K562 (cell line): ENCODE measurements around the gene NINL. TPM values are rescaled to one million over a fixed set of nuclear protein-coding genes. Genes with fewer than 3 reads are reported as not detected.

Experiments used
- CREB1 ChIP-seq, 2 experiments: sonication (generic) in 1 of 2; formaldehyde crosslinking in 1 of 2; IDR thresholded peaks; 2 replicates each; pipeline versions ENCODE4 v1.6.1 to v1.8.0; 2012 to 2022; ENCODE audit warnings: inconsistent platforms in 1 of 2, mild to moderate bottlenecking in 1 of 2, missing genetic modification reagents in 1 of 2, moderate library complexity in 1 of 2
- GTF2F1 ChIP-seq: IDR thresholded peaks from 2 replicates; pipeline ENCODE4 v1.6.1; 2011; ENCODE audit warnings: low read depth, low read length, improper control_type of control experiment
- NELFE ChIP-seq: IDR thresholded peaks from 2 replicates; pipeline ENCODE4 v1.6.1; 2011; ENCODE audit warnings: mild to moderate bottlenecking; ENCODE audit not compliant: insufficient read depth, insufficient read length
- NR1H2 ChIP-seq: sonication (generic); formaldehyde crosslinking; IDR thresholded peaks from 2 replicates; pipeline ENCODE4 v1.4.0; 2020; ENCODE audit warnings: mild to moderate bottlenecking, missing genetic modification reagents
- PHF21A ChIP-seq: fragments of 450-650 bp; IDR thresholded peaks from 2 replicates; pipeline ENCODE4 v1.6.1; 2017; ENCODE audit warnings: low read depth, borderline replicate concordance
- RBM25 ChIP-seq: fragments of 200-400 bp; formaldehyde crosslinking; IDR thresholded peaks from 2 replicates; pipeline ENCODE4 v1.6.1; 2018; ENCODE audit warnings: low read length, low read depth, moderate library complexity; ENCODE audit not compliant: severe bottlenecking
- RFX7 ChIP-seq: fragments of 250-450 bp; sonication (Bioruptor Pico); IDR thresholded peaks from 2 replicates; pipeline ENCODE4 v1.5.1; 2021; ENCODE audit warnings: mild to moderate bottlenecking
- ZNF561 ChIP-seq: fragments of 450-650 bp; formaldehyde crosslinking; conservative IDR thresholded peaks from 2 replicates; pipeline ENCODE4 v1.4.0; 2020; ENCODE audit warnings: mild to moderate bottlenecking, moderate library complexity
- ZNF778 ChIP-seq: fragments of 450-650 bp; formaldehyde crosslinking; IDR thresholded peaks from 2 replicates; pipeline ENCODE4 v1.4.0; 2020; ENCODE audit warnings: mild to moderate bottlenecking, moderate library complexity
- polyA plus RNA-seq, 8 experiments: library from polyadenylated mRNA; depleted of rRNA in 4 of 8; stranded (reverse) in 5 of 8; unstranded in 3 of 8; fragments of >200 nt; fragmentation: Nextera tagmentation in 2 of 8; fragmentation: Illumina TruSeq in 1 of 8; extraction: Ambion mirVana in 2 of 8; extraction: Trizol in 1 of 8; gene quantifications; 2 replicates each; pipeline versions ENCODE4 v1.2.1 to v1.2.3, GENCODE V29; 2011 to 2014; ENCODE audit warnings: inconsistent platforms in 1 of 8, missing spikeins in 1 of 8
- total RNA-seq, 7 experiments: library from RNA; depleted of rRNA in 6 of 7; stranded (reverse); fragments of >200 nt in 6 of 7; fragmentation: Illumina TruSeq in 2 of 7; extraction: Trizol in 2 of 7; gene quantifications; 2 replicates each; pipeline versions ENCODE4 v1.2.1 to v1.2.3, GENCODE V29; 2011 to 2021; ENCODE audit warnings: low replicate concordance in 1 of 7
- TF ChIP-seq, protein P1 (sequence below): fragments of 200-600 bp; sonication (generic); IDR thresholded peaks from one replicate; pipeline ENCODE4 v1.6.1; 2012; ENCODE audit warnings: mild to moderate bottlenecking, low read depth, low read length, inconsistent platforms
- TF ChIP-seq, protein P2 (sequence below): fragments of 250-450 bp; sonication (Bioruptor Pico); IDR thresholded peaks from 2 replicates; pipeline ENCODE4 v1.4.0; 2020; ENCODE audit warnings: mild to moderate bottlenecking, moderate library complexity

The NINL gene
- total and polyA plus RNA-seq, 9 of the 15 experiments (the other 6 are each of a cell fraction or from before 2014, with no cell fraction given): 0.03 to 0.22 (median 0.05) TPM; not detected in 5

DNA sequence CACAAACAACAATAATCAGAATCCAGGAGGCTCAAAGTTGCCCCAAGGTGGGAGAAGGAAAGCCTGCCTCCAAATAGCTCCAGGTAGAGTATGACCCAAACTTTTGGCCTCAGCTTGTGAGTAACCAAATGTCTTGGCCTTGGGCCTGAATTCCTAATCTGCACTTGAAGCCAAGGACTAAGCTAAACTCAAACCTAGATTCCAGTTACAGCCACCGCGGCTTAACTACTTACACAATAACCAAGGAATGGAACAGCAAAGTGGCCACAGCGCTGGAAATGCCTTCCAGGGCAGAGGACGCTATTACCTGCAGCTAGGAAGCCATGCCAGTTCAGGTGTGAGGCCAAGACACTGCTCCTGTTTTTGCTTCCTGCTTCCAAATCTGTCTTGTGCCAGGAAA, 4.6 kb downstream of the NINL start (continued):
- TF ChIP-seq, protein P1, sequence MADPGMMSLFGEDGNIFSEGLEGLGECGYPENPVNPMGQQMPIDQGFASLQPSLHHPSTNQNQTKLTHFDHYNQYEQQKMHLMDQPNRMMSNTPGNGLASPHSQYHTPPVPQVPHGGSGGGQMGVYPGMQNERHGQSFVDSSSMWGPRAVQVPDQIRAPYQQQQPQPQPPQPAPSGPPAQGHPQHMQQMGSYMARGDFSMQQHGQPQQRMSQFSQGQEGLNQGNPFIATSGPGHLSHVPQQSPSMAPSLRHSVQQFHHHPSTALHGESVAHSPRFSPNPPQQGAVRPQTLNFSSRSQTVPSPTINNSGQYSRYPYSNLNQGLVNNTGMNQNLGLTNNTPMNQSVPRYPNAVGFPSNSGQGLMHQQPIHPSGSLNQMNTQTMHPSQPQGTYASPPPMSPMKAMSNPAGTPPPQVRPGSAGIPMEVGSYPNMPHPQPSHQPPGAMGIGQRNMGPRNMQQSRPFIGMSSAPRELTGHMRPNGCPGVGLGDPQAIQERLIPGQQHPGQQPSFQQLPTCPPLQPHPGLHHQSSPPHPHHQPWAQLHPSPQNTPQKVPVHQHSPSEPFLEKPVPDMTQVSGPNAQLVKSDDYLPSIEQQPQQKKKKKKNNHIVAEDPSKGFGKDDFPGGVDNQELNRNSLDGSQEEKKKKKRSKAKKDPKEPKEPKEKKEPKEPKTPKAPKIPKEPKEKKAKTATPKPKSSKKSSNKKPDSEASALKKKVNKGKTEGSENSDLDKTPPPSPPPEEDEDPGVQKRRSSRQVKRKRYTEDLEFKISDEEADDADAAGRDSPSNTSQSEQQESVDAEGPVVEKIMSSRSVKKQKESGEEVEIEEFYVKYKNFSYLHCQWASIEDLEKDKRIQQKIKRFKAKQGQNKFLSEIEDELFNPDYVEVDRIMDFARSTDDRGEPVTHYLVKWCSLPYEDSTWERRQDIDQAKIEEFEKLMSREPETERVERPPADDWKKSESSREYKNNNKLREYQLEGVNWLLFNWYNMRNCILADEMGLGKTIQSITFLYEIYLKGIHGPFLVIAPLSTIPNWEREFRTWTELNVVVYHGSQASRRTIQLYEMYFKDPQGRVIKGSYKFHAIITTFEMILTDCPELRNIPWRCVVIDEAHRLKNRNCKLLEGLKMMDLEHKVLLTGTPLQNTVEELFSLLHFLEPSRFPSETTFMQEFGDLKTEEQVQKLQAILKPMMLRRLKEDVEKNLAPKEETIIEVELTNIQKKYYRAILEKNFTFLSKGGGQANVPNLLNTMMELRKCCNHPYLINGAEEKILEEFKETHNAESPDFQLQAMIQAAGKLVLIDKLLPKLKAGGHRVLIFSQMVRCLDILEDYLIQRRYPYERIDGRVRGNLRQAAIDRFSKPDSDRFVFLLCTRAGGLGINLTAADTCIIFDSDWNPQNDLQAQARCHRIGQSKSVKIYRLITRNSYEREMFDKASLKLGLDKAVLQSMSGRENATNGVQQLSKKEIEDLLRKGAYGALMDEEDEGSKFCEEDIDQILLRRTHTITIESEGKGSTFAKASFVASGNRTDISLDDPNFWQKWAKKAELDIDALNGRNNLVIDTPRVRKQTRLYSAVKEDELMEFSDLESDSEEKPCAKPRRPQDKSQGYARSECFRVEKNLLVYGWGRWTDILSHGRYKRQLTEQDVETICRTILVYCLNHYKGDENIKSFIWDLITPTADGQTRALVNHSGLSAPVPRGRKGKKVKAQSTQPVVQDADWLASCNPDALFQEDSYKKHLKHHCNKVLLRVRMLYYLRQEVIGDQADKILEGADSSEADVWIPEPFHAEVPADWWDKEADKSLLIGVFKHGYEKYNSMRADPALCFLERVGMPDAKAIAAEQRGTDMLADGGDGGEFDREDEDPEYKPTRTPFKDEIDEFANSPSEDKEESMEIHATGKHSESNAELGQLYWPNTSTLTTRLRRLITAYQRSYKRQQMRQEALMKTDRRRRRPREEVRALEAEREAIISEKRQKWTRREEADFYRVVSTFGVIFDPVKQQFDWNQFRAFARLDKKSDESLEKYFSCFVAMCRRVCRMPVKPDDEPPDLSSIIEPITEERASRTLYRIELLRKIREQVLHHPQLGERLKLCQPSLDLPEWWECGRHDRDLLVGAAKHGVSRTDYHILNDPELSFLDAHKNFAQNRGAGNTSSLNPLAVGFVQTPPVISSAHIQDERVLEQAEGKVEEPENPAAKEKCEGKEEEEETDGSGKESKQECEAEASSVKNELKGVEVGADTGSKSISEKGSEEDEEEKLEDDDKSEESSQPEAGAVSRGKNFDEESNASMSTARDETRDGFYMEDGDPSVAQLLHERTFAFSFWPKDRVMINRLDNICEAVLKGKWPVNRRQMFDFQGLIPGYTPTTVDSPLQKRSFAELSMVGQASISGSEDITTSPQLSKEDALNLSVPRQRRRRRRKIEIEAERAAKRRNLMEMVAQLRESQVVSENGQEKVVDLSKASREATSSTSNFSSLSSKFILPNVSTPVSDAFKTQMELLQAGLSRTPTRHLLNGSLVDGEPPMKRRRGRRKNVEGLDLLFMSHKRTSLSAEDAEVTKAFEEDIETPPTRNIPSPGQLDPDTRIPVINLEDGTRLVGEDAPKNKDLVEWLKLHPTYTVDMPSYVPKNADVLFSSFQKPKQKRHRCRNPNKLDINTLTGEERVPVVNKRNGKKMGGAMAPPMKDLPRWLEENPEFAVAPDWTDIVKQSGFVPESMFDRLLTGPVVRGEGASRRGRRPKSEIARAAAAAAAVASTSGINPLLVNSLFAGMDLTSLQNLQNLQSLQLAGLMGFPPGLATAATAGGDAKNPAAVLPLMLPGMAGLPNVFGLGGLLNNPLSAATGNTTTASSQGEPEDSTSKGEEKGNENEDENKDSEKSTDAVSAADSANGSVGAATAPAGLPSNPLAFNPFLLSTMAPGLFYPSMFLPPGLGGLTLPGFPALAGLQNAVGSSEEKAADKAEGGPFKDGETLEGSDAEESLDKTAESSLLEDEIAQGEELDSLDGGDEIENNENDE: no peak
- no peak for TF ChIP-seq GTF2F1
- no peak for TF ChIP-seq ZNF778 (CRISPR knock-in tag)
- no peak for TF ChIP-seq RBM25
- TF ChIP-seq RFX7: no peak
- TF ChIP-seq NR1H2 (CRISPR knock-in tag): no peak
- TF ChIP-seq, protein P2, sequence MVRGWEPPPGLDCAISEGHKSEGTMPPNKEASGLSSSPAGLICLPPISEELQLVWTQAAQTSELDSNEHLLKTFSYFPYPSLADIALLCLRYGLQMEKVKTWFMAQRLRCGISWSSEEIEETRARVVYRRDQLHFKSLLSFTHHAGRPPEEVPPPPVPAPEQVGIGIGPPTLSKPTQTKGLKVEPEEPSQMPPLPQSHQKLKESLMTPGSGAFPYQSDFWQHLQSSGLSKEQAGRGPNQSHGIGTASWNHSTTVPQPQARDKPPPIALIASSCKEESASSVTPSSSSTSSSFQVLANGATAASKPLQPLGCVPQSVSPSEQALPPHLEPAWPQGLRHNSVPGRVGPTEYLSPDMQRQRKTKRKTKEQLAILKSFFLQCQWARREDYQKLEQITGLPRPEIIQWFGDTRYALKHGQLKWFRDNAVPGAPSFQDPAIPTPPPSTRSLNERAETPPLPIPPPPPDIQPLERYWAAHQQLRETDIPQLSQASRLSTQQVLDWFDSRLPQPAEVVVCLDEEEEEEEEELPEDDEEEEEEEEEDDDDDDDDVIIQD: no peak
- TF ChIP-seq ZNF561 (CRISPR knock-in tag): no peak
- TF ChIP-seq NELFE: no peak
- TF ChIP-seq PHF21A: no peak
- TF ChIP-seq CREB1 (IDR thresholded peaks at IDR 0.05): no peak
- TF ChIP-seq CREB1 (CRISPR knock-in tag; IDR thresholded peaks at IDR 0.05): no peak
